Neural progenitor cell (in vitro differentiated cells): Measurements from ENCODE around the gene TPCN1.

Source experiments
- EZH2 ChIP-seq: fragments of 200-600 bp; sonication (generic); IDR thresholded peaks from 2 replicates; pipeline ENCODE4 v1.6.1; 2017; ENCODE audit warnings: antibody characterized with exemption, mild to moderate bottlenecking, moderate library complexity
- TF ChIP-seq, protein P1 (sequence below): fragments of 200-600 bp; sonication (generic); IDR thresholded peaks from 2 replicates; pipeline ENCODE4 v1.5.1; 2017; ENCODE audit warnings: antibody characterized with exemption, mild to moderate bottlenecking

DNA sequence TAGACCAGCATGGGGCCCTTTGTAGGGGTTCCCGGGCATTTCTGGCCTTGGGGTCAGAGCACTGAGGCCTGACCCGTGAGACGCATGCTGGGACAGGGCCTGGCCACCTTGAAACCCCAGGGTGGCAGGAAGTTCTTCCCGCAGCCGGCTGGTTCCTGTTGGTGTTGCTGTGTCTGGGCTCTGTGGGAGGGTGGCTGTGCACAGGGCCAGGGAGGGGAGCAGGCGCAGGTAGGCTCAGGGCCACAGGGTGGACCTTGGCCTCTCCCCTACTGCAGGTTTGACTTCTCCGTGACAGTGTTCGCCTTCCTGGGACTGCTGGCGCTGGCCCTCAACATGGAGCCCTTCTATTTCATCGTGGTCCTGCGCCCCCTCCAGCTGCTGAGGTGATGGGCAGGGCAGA is 65.4 kb downstream of the TPCN1 start:
- TF ChIP-seq EZH2, result no peak
- TF ChIP-seq, protein P1, sequence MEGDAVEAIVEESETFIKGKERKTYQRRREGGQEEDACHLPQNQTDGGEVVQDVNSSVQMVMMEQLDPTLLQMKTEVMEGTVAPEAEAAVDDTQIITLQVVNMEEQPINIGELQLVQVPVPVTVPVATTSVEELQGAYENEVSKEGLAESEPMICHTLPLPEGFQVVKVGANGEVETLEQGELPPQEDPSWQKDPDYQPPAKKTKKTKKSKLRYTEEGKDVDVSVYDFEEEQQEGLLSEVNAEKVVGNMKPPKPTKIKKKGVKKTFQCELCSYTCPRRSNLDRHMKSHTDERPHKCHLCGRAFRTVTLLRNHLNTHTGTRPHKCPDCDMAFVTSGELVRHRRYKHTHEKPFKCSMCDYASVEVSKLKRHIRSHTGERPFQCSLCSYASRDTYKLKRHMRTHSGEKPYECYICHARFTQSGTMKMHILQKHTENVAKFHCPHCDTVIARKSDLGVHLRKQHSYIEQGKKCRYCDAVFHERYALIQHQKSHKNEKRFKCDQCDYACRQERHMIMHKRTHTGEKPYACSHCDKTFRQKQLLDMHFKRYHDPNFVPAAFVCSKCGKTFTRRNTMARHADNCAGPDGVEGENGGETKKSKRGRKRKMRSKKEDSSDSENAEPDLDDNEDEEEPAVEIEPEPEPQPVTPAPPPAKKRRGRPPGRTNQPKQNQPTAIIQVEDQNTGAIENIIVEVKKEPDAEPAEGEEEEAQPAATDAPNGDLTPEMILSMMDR, result no peak
